HL-60/S4 treated with retinoic acid at 250 ng/mL for 4 days and 3 days (cell line): ENCODE results near the gene CHST2.

Experiments used
- in situ Hi-C: fragments of 300-500 bp; cut with MboI; formaldehyde crosslinking; loops from 2 replicates; pipeline ENCODE4 v1.7.0; 2022; ENCODE audit warnings: low sequenced_read_pairs

The CHST2 gene

GRCh38 chr3:143098032-143098764, 21.4 kb upstream of the CHST2 start:
- in situ Hi-C loops: no loop called here

GRCh38 chr3:143099210-143099609, 20.4 kb upstream of the CHST2 start:
- in situ Hi-C loops: no loop called here

- in situ Hi-C loops: no loop called here
Measured at GRCh38 chr3:143099690-143100089, 19.9 kb upstream of the CHST2 start.

- in situ Hi-C loops: no loop called here
Measured at GRCh38 chr3:143100451-143100850, 19.1 kb upstream of the CHST2 start.

GRCh38 chr3:143101792-143102381, 17.7 kb upstream of the CHST2 start:
- in situ Hi-C loops: no loop called here

GRCh38 chr3:143103652-143104051, 15.9 kb upstream of the CHST2 start:
- in situ Hi-C loops: no loop called here

- in situ Hi-C loops: no loop called here
Measured at GRCh38 chr3:143105170-143105569, 14.4 kb upstream of the CHST2 start.

GRCh38 chr3:143109861-143110260, 9.7 kb upstream of the CHST2 start:
- in situ Hi-C loops: no loop called here

GRCh38 chr3:143110371-143110770, 9.2 kb upstream of the CHST2 start:
- in situ Hi-C loops: no loop called here

- in situ Hi-C loops: no loop called here
Measured at GRCh38 chr3:143118630-143119008, 952 bp upstream of the CHST2 start.

- in situ Hi-C loops: no loop called here
Measured at GRCh38 chr3:143119974-143120715, 574 bp downstream of the CHST2 start.

- in situ Hi-C loops: no loop called here
Measured at GRCh38 chr3:143120716-143121240, 1.2 kb downstream of the CHST2 start.

GRCh38 chr3:143121241-143122088, 1.9 kb downstream of the CHST2 start:
- in situ Hi-C loops: no loop called here

- in situ Hi-C loops: no loop called here
Measured at GRCh38 chr3:143122089-143122430, 2.5 kb downstream of the CHST2 start.

GRCh38 chr3:143122608-143123352, 3.2 kb downstream of the CHST2 start:
- in situ Hi-C loops: no loop called here

GRCh38 chr3:143123353-143123984, 3.9 kb downstream of the CHST2 start:
- in situ Hi-C loops: no loop called here

- in situ Hi-C loops: no loop called here
Measured at GRCh38 chr3:143124601-143125520, 5.3 kb downstream of the CHST2 start.

- in situ Hi-C loops: no loop called here
Measured at GRCh38 chr3:143127801-143128200, 8.2 kb downstream of the CHST2 start.
